PC-3 (cell line): ENCODE measurements around the gene HSF4.

Experiments used
- CTCF ChIP-seq: fragments of 300-600 bp; sonication (generic); conservative IDR thresholded peaks from 2 replicates; pipeline ENCODE4 v1.5.1; 2017; ENCODE audit warnings: antibody characterized with exemption, low read depth, mild to moderate bottlenecking, low read length
- EZH2 ChIP-seq: fragments of 300-600 bp; sonication (generic); IDR thresholded peaks from one replicate; pipeline ENCODE4 v1.6.1; 2017; ENCODE audit warnings: antibody characterized with exemption, mild to moderate bottlenecking, low read length; ENCODE audit not compliant: unreplicated experiment
- EZH2phosphoT487 ChIP-seq: fragments of 300-600 bp; sonication (generic); IDR thresholded peaks from 2 replicates; pipeline ENCODE4 v1.6.1; 2018; ENCODE audit warnings: mild to moderate bottlenecking, antibody characterized with exemption, low read length, borderline replicate concordance

GRCh38 chr16:67137605-67138004, 26.9 kb upstream of the HSF4 start:
- TF ChIP-seq CTCF (no peak), EZH2 (no peak), EZH2phosphoT487 (no peak)
